ENCODE measurements around the gene LCN15. TPM values are rescaled to one million over a fixed set of nuclear protein-coding genes. Genes with fewer than 3 reads are reported as not detected.
A peak's percentile ranks its signal among the peaks of the same experiment; 100 is the strongest.

LCN15 gene
- polyA plus RNA-seq, 3 donors = not detected

DNA sequence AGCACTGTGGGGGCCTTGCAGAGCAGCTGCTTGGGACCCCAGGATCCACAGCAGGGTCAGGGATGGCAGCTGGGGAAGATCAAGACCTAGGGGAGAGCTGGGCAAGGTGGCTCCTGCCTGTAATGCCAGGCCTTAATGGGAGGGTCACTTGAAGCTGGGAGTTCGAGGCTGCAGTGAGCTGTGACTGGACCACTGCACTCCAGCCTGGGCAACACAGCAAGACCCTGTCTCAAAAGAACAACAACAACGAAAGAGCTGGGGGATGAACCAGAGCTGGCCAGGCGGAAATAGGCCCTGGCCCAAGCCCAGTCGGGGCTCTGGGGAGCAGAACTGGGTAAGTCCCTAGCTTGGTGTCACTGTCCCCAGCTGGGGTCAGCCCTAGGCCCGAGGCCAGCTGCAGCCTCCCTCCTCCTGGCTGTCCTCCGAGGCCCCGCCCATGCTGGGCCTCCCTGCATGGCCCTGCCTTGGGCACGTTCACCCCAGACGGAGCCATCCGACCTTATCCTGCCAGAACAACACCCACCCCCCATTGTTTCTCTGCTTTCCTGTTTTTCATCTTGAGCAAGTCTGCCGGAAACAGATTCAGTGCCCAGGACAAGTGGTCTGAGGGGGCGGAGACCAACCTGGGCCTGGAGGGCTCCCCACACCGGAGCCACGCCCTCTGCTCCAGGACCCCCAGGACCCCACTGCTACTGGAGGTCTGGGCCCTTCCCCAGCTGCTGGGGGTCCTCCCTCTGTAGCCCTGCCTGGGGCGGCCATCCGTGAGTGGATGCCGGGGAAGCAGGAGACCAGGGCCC is 50.0 kb downstream of the LCN15 start:
- Mint-ChIP-seq H3K36me3 (peaks cover 0 to 4% of the 10 kb centered on the region in 2 donors), H3K4me3 (peak overlapping the region in 1 of 2 donors; percentile 62), H3K4me1 (peaks cover 22% of the 10 kb centered on the region), H3K9me3 (peaks cover 0 to 11% (median 2%) of the 10 kb centered on the region in 7 donors), H3K27ac (no peak overlapping the region), H3K27me3 (ENCODE audit: low read depth in 3 of 3) (peaks cover 47 to 84% (median 54%) of the 10 kb centered on the region in 3 donors)
- DNase-seq = peak in 1 of 3 donors; percentile 36
- no peak for TF ChIP-seq CTCF (IDR thresholded peaks at IDR 0.05)
- H3K4me3 ChIP-seq (replicated peaks in 1 of 3; ENCODE audit: low read depth in 2 of 3, low read length in 3 of 3) = no peak overlapping the region
- H3K27me3 ChIP-seq (ENCODE audit: control insufficient read depth in 2 of 2, insufficient read depth in 2 of 2, low read length in 2 of 2) = peaks cover 12 to 51% of the 10 kb centered on the region in 2 donors
- peaks cover 0 to 3% of the 10 kb centered on the region in 2 donors for H3K9me3 ChIP-seq (replicated peaks in 1 of 2; ENCODE audit: control insufficient read depth in 1 of 2, insufficient read depth in 1 of 2, low read length in 2 of 2)
- no peak overlapping the region for H2AFZ ChIP-seq (ENCODE audit: insufficient read depth, low read depth, low read length, poor library complexity, severe bottlenecking)
- intact Hi-C loops (cut with micrococcal nuclease) = no loop called here
- H3K27ac ChIP-seq (ENCODE audit: low read depth in 1 of 2, low read length in 2 of 2) = no peak overlapping the region
- H3K79me2 ChIP-seq (ENCODE audit: insufficient read depth, low read length) = no peaks in the 10 kb centered on the region
- no peaks in the 10 kb centered on the region for H3K36me3 ChIP-seq (replicated peaks in 1 of 2; ENCODE audit: control insufficient read depth in 1 of 2, insufficient read depth in 2 of 2, low read length in 2 of 2)
- peaks cover 25 to 36% of the 10 kb centered on the region in 2 donors for H3K4me1 ChIP-seq (ENCODE audit: control insufficient read depth in 1 of 2, insufficient read depth in 2 of 2, low read length in 2 of 2)
- H4K20me1 ChIP-seq (ENCODE audit: insufficient read depth, low read length) = no peaks in the 10 kb centered on the region
- 8% methylated on average over 17 of the region's 17 CpGs for WGBS (ENCODE audit: insufficient coverage)
- H3K9ac ChIP-seq (ENCODE audit: insufficient read depth, low read length, poor library complexity, severe bottlenecking) = no peak overlapping the region
- H3K4me2 ChIP-seq (replicated peaks; ENCODE audit: extremely low read depth, low read length, poor library complexity, severe bottlenecking) = no peak overlapping the region

DNA sequence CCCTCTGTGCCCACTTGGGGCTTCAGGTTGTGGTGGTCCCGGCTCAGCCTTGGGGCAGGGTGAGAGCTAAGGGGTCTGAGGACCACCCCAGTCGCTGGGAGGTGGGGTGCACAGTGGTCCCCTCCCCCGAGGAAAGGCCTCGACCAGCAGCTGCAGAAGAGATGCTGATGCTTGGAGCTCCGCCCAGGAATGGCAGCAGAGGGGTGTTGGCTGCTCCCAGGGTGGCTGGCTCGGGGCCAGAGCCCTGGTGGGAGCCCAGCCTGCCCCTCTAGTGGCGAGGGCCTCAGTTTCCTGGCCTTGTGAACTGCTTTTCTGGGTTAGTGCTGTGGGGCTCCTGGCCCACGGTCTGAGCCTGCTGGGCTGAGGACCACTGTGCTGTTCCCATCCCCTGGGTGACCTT is 50.8 kb downstream of the LCN15 start:
- H3K27me3 ChIP-seq (ENCODE audit: control insufficient read depth in 2 of 2, insufficient read depth in 2 of 2, low read length in 2 of 2) = peaks cover 12 to 50% of the 10 kb centered on the region in 2 donors
- no peak overlapping the region for H3K4me3 ChIP-seq (replicated peaks in 1 of 3; ENCODE audit: low read depth in 2 of 3, low read length in 3 of 3)
- H3K27ac ChIP-seq (ENCODE audit: low read depth in 1 of 2, low read length in 2 of 2) = no peak overlapping the region
- peaks cover 0 to 4% of the 10 kb centered on the region in 2 donors for H3K36me3 Mint-ChIP-seq
- H3K9me3 ChIP-seq (replicated peaks in 1 of 2; ENCODE audit: control insufficient read depth in 1 of 2, insufficient read depth in 1 of 2, low read length in 2 of 2) = peaks cover 0 to 3% of the 10 kb centered on the region in 2 donors
- H3K4me1 Mint-ChIP-seq = peaks cover 17% of the 10 kb centered on the region
- H3K4me2 ChIP-seq (replicated peaks; ENCODE audit: extremely low read depth, low read length, poor library complexity, severe bottlenecking) = no peak overlapping the region
- H3K27me3 Mint-ChIP-seq (ENCODE audit: low read depth in 3 of 3) = peaks cover 49 to 81% (median 54%) of the 10 kb centered on the region in 3 donors
- H4K20me1 ChIP-seq (ENCODE audit: insufficient read depth, low read length) = no peaks in the 10 kb centered on the region
- DNase-seq = no peak
- H3K9ac ChIP-seq (ENCODE audit: insufficient read depth, low read length, poor library complexity, severe bottlenecking) = no peak overlapping the region
- no peaks in the 10 kb centered on the region for H3K79me2 ChIP-seq (ENCODE audit: insufficient read depth, low read length)
- peaks cover 17 to 29% of the 10 kb centered on the region in 2 donors for H3K4me1 ChIP-seq (ENCODE audit: control insufficient read depth in 1 of 2, insufficient read depth in 2 of 2, low read length in 2 of 2)
- 5% methylated on average over 7 of the region's 8 CpGs for WGBS (ENCODE audit: insufficient coverage)
- H3K36me3 ChIP-seq (replicated peaks in 1 of 2; ENCODE audit: control insufficient read depth in 1 of 2, insufficient read depth in 2 of 2, low read length in 2 of 2) = no peaks in the 10 kb centered on the region
- H2AFZ ChIP-seq (ENCODE audit: insufficient read depth, low read depth, low read length, poor library complexity, severe bottlenecking) = no peak overlapping the region
- TF ChIP-seq CTCF (IDR thresholded peaks at IDR 0.05) = no peak
- H3K27ac Mint-ChIP-seq = no peak overlapping the region
- peaks cover 0 to 11% (median 2%) of the 10 kb centered on the region in 7 donors for H3K9me3 Mint-ChIP-seq
- intact Hi-C loops (cut with micrococcal nuclease) = no loop called here
- peak overlapping the region in 1 of 2 donors; percentile 73 for H3K4me3 Mint-ChIP-seq
